ENCODE measurements around the gene SFMBT1. TPM values are rescaled to one million over a fixed set of nuclear protein-coding genes. Genes with fewer than 3 reads are reported as not detected.
"Not testable (repeated sequence)": the region's sequence is repeated elsewhere in the genome, so short reads cannot be mapped to it uniquely, and the experiment has no call there.

Gene SFMBT1
- total RNA-seq, 1 experiment from 2014 or later, result 3.5 TPM

DNA sequence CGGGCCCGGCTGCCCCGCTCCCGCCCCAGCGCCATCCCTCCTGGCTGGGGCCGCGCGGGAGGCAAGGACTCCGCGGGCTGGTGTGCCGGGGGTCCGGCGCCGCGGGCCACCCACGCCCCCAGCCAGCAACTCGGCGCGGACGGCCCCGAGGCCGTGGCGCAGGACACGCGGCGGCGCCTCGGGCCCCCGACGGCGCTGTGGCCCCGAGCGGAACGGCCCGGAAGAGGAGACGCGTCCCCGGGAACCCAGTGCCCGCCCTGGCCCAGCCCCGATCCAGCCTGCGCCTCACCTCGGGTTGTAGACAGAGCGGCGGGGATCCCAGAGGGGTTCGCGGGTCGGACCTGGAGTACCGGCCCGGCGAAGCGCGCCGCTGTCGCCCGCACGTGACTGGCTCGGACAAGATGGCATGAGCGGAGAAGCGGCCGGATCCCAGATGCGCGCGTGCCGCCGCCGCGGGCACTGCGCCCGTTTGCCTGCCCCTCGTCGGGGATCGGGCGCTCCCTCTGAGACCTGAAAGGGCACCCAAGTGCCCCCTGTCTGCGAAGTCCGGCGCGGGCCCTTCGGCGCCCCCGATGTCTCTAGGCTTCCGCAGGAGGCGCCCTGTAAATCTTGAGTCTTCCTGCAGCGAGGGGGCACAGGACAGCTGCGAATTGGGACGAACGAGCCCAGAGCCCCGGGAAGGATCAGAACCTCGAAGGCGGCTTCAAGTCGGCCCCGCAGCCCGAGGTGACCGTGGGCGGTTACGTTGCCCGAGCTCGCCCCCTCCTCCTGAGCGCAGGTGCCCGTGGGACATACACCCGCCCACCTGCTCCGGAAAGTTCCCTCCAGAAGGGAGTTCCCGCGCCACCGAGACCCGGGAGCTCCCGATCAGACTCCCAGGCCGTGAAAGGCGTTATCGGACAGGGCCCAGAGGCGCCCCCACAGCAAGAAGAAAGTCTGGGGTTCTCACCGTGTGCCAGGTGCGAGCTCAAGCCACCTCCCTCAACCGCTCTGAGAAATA is 598 bp upstream of the SFMBT1 start:
- Histone ChIP-seq H3K36me3 (no peaks in the 10 kb centered on the region), H3K4me3 (peak overlapping the region; percentile 46), H3K9me3 (no peaks in the 10 kb centered on the region), H3K27me3 (no peaks in the 10 kb centered on the region)
- peak; percentile 40 for DNase-seq

DNA sequence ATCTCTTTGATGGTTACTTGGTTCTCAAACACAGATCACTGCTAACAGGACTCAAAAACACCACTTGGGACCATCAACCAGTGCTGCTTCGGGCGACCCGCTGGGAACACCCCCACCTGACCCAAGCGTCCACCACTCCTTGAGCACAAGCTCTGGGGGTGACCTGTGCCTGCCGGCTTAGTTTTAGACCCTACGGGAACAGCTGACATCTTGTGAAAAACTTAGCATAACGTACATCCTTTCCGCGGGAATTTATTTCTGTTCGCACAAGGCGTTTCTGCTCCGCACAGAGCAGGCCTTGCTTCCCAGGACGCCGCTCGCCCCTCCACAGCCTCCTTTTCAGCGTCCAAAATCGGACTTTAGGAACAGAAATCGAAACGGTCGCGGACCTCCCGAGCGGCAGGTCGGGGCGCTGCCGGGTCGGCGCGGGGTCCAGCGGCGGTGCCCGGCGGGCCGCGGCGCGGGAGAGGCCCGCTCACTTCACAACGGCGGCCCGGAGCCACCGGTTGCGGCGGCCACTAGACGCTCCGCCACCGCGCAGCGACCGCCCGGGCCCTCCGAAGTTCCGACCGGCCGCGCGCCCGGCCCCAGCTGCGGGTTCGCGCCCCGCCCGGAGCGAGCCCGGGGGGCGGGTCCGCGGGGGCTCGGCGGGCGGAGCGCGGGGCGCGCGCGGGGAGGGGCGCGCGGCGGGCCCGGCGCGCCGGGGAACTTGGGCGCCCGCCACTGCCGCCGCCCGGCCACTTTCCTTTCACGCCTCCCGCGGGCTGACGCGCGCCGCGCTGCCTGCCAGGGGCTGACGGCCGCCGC is 959 bp downstream of the SFMBT1 start:
- H3K36me3 ChIP-seq, result no peaks in the 10 kb centered on the region
- peak overlapping the region; percentile 51 for H3K4me3 ChIP-seq
- no peaks in the 10 kb centered on the region for H3K27me3 ChIP-seq
- peak; percentile 48 for DNase-seq
- no peaks in the 10 kb centered on the region for H3K9me3 ChIP-seq

DNA sequence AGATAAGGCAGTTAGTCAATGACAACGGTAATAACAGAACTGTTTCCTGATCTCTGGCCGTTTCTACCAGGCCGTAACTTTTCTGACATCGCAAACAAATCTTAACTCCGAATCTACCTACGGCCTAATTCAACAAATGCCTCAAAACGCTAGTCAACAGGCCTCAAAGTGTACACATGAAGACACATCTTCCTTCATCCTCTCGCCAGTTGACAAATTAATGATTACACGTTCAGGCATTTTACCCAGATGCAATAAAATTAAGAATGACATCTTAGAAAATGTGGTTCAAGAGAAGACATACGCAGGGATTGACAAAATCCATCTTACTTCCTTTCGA is 1.5 kb downstream of the SFMBT1 start:
- peak overlapping the region; percentile 51 for H3K4me3 ChIP-seq
- H3K27me3 ChIP-seq, result no peaks in the 10 kb centered on the region
- no peaks in the 10 kb centered on the region for H3K9me3 ChIP-seq
- H3K36me3 ChIP-seq, result no peaks in the 10 kb centered on the region
- no peak for DNase-seq

DNA sequence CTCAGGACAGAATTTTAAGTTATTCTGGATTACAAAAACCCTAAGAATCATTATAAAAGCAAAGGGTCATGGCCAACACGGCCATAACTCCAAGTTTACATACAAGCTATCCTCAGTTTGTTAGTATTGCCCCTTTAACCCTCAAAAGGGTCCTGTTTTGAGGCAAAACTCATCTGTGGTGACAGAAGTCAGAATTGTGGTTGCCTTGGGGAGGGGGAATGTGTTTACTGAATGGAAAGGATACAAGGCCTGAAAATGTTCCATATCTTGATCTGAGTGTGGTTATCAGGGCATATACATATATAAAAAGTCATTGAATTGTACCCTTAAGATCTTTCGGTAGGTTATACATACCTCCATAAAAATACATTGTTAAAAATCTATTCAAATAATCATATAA is 2.1 kb downstream of the SFMBT1 start:
- H3K9me3 ChIP-seq, result no peaks in the 10 kb centered on the region
- no peaks in the 10 kb centered on the region for H3K36me3 ChIP-seq
- DNase-seq, result no peak
- no peaks in the 10 kb centered on the region for H3K27me3 ChIP-seq
- no peak overlapping the region for H3K4me3 ChIP-seq

DNA sequence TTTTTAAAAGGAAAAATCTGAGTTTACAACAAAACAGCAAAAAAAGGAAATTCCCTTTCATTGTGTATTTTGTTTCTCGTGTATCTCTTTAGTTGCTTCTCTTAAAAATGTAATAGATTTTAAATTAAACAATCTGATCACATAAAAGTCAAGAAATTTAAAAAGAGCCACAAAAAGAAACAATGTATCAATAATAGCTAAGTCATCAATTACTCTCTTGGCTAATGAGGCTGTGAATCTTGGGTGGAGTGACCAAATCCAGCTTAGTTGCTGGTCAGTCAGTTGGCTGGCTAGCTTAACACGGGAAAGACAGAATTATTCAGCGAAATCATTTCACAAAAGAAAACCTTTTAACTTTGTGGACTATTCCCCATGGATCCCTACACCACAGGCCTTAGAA is 3.2 kb downstream of the SFMBT1 start:
- Histone ChIP-seq H3K9me3 (no peaks in the 10 kb centered on the region), H3K36me3 (no peaks in the 10 kb centered on the region), H3K27me3 (no peaks in the 10 kb centered on the region), H3K4me3 (no peak overlapping the region)
- DNase-seq, result no peak

DNA sequence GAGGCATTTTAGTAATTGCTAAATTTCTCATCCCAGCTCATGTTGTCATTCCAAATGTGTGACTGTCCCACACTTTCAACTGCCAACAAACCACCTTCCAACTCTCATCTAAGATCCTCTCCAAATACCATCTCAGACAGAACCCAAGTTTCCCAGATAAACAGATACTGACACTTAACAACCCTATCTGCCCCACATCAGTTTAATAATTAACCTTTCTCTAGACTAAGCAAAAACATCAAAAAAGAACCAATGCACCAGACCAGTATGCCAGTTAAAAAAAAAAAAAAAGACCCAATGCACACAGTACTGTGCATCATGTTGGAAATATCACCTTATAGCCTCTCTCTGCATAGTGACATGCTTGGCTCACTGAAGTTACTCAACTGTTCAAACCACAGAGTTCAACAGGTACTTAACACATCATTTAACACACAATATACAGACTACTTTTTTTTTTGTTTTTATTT is 5.5 kb downstream of the SFMBT1 start:
- H3K4me3 ChIP-seq, result no peak overlapping the region
- H3K9me3 ChIP-seq, result no peaks in the 10 kb centered on the region
- no peaks in the 10 kb centered on the region for H3K27me3 ChIP-seq
- DNase-seq, result no peak
- no peaks in the 10 kb centered on the region for H3K36me3 ChIP-seq

DNA sequence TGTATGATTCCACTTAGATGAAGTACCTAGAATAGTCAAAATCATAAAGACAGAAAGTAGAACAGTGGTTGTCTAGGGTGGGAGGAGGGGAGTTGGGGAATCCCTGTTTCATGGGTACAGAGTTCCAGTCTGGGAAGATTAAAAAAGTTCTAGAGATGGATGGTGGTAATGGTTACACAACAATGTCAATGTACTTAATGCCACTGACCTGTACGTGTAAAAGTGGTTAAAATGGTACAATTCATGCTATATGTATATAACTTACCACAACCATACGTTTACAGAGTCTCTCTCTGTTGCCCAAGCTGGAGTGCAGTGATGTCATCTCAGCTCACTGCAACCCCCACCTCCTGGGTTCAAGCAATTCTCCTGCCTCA is 6.5 kb downstream of the SFMBT1 start:
- Histone ChIP-seq H3K36me3 (no peaks in the 10 kb centered on the region), H3K27me3 (no peaks in the 10 kb centered on the region), H3K9me3 (no peaks in the 10 kb centered on the region), H3K4me3 (no peak overlapping the region)
- DNase-seq, result no peak

DNA sequence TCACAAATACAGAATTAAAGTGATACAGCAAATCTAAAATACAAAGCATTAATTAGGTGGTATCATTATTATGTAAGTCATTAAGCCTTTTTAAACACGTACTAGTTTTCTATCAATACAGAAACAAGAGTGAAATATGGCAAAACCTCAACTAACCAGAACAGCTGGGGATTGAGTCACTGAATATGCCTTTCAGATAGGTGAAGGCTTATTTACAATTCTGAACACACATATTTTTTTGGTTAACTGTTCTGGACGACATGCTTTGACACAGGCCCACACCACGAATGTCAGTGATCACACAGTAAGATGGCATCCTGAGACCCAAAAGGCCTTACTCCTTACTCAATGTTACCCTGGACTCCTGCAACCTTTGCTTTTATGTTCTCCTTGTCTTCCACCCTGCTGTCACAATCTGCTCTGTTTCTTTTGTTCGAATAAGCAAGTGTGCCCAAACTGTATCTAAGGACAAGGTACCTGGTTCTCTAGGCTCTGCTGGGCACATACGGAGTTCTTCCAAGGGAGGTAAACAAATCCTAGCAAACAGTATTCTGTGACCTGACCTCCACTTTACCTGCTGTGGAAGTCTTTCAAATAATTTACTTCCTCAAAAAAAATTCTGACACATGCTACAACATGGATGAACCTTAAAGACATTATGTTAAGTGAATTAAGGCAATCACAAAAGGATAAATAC is 7.0 kb downstream of the SFMBT1 start:
- H3K36me3 ChIP-seq, result no peaks in the 10 kb centered on the region
- no peaks in the 10 kb centered on the region for H3K9me3 ChIP-seq
- H3K27me3 ChIP-seq, result no peaks in the 10 kb centered on the region
- no peak for DNase-seq
- no peak overlapping the region for H3K4me3 ChIP-seq

DNA sequence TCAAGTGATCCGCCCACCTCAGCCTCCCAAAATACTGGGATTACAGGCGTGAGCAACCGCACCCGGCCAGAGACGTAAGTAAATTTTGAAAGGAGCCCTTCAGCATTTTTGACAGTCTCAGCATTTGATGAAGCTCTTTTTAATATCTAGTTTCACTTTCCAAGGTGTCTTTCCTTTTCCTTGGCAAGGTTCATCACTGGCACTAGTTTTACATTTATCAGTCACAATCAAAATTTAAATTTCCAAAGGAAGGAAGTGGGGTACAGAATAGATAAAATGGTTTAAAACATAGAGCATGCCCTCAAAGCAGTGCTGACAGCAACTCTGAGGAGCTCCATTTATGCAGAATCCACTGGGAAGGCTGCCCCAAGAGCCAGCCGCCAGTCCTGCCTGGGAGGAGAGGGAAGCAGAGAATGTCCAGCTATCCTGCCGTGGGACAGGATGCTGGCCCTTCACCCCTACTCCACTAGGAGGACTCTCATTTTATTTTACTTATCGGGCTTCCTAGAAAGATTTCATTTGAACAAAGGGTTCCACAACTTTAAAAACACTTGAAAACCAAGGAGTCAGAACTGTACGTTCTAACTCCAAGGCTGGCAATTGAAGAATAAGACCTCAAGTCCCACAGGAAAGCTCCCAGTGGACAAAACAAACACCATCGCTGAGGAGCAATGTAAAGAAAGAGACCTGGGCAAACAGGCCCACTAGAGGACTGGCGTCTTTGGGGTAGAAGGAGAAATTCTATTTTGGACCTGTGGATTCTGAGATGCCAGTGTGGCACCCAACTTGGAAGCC is 9.9 kb downstream of the SFMBT1 start:
- Histone ChIP-seq H3K9me3 (no peaks in the 10 kb centered on the region), H3K36me3 (no peaks in the 10 kb centered on the region), H3K27me3 (no peaks in the 10 kb centered on the region), H3K4me3 (no peak overlapping the region)
- no peak for DNase-seq

DNA sequence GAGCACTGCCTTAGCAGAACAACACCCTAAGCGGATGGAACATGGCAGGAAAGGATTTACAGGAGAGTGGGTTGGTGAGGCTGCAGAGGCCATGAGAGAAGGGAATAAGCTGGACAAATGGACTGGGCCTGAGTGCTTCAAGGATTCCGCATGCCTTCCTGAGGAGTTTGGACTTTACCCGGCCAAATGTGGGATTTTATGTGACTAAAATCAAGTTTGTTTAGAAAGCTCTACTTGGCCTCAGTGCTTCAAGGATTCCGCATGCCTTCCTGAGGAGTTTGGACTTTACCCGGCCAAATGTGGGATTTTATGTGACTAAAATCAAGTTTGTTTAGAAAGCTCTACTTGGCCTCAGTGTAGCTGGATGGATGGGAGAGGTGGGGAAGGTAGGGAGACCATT is 10.9 kb downstream of the SFMBT1 start:
- H3K36me3 ChIP-seq, H3K27me3 ChIP-seq, DNase-seq: not testable (repeated sequence)

DNA sequence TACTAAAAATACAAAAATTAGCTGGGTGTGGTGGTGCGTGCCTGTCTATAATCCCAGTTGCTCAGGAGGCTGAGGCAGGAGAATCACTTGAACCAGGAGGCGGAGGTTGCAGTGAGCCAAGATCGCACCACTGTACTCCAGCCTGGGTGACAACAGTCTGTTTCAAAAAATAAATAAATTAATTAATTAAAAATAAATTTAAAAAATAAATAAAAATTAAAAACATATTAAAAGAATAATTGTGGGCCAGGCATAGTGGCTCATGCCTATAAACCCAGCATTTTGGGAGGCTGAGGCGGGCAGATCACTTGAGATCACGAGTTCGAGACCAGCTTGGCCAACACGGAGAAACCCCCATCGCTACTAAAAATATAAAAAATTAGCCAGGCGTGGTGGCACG is 11.5 kb downstream of the SFMBT1 start:
- H3K36me3 ChIP-seq, H3K27me3 ChIP-seq, H3K4me3 ChIP-seq, H3K9me3 ChIP-seq, DNase-seq: not testable (repeated sequence)

More for the DNA sequence above, 10.9 kb downstream of the SFMBT1 start:
- not testable (repeated sequence) for H3K4me3 ChIP-seq, H3K9me3 ChIP-seq

DNA sequence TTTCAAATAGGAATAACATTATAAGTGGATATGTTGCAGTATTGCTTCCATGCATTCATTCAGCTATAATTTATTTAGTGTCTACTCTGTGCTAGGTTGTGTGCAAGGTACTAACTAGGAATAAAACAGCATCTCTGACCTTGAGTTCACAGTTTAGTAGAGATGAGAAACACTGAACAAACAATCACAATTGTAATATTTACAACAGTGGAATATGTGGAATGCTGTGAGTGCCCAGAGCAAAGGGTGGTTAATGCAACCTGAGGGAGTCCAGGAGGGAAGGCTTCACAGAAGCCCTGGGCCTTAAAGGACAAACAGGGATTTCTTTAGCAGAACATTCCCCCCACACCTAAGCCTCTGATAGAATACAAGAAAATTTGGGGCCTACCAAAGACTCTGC is 13.3 kb downstream of the SFMBT1 start:
- no peak for DNase-seq
- Histone ChIP-seq H3K9me3 (no peaks in the 10 kb centered on the region), H3K27me3 (no peaks in the 10 kb centered on the region), H3K4me3 (no peak overlapping the region), H3K36me3 (no peaks in the 10 kb centered on the region)

DNA sequence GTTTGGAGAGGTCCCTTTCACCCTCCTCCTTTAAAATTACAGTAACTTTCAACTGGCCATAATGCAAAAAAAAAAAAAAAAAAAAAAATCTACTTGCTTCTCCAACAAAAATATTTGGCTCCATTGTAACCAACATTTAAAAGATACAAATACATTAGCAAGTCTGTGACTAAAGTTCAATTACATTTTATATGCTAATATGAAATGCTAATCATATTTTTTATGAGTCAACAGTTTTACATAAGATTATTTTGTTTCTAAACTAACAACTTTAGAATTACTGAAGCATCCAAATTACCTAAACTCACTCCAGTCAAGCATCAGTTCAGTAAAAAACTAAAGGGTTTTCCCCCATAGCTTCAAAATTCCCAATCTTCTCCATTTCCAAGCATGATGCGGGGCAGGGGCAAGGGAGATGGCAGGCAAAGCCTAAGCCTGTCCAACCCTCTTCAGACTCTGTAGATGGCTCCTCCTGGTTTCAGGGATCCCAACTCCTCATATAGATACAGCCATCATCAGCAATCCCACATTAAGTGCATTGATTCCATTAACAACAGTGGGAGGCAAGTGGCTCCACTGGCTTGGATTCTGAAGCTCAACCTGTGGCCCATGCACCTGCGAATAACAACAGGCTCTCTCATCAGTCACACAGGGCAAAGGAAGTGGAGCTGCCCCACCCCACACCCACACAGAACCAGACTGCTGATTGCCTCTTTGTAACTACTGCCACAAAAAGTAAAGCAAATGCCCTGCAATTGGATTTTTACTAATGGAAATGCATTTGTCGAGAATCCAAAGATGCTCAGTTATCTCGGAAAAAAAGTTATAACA is 15.0 kb downstream of the SFMBT1 start:
- Histone ChIP-seq H3K36me3 (no peaks in the 10 kb centered on the region), H3K27me3 (no peaks in the 10 kb centered on the region), H3K4me3 (no peak overlapping the region), H3K9me3 (no peaks in the 10 kb centered on the region)
- DNase-seq, result no peak

DNA sequence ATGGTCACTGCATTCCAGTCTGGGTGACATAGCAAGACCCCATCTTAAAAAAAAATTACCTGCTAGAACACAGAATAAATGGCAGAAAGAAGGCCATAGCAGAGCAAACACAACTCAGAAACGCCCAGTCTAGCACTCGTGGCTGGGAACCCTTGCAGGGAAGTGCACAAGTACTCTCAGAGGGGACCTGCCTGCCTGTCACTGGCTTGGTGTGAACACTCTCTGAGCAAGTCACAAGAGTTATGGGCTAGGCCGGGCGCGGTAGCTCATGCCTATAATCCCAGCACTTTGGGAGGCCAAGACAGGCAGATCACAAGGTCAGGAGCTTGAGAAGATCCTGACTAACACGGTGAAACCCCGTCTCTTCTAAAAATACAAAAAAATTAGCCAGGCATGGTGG is 17.2 kb downstream of the SFMBT1 start:
- H3K4me3 ChIP-seq, result no peak overlapping the region
- no peaks in the 10 kb centered on the region for H3K27me3 ChIP-seq
- DNase-seq, result no peak
- no peaks in the 10 kb centered on the region for H3K36me3 ChIP-seq
- no peaks in the 10 kb centered on the region for H3K9me3 ChIP-seq

DNA sequence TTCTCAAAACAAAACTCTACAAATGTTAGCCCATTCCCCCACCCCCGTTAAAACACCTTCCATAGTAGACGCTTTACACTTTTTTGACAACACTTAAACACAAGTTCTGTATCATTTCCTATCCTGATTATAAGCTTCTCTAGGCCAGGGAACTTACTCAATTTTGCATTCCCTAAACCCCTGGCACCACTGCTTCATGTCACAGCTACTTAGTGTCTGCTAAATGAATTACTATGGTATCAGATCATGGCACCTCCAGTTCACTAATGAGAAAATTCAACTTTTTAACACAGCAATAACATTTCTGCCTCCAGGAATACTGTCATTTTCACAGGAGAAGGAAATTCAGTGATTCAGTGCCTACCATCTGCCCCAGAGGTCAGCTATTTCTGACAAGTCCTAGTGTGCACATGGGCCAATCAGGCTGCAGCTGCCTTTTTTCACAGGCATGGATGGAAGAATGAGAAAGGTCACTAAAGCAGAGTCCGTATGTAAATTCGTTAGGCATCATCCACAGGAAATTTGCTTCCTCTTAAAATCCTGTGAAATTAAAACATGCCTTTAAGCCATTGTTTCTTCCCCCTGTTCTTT is 18.5 kb downstream of the SFMBT1 start:
- Histone ChIP-seq H3K9me3 (no peaks in the 10 kb centered on the region), H3K36me3 (no peaks in the 10 kb centered on the region), H3K27me3 (no peaks in the 10 kb centered on the region), H3K4me3 (no peak overlapping the region)
- DNase-seq, result no peak

Data from MG63 (cell line).